K562 (cell line): ENCODE data around the gene NOSIP. TPM values are rescaled to one million over a fixed set of nuclear protein-coding genes. Genes with fewer than 3 reads are reported as not detected.
A peak's percentile ranks its signal among the peaks of the same experiment; 100 is the strongest.

Source experiments
- ATAC-seq: fragments of 200-7000 bp; cut with Tn5 transposase; 3 replicates; pipeline ENCODE4 v1.9.1; 2020; ENCODE audit warnings: moderate library complexity
- BruUV-seq: library from RNA; stranded (reverse); fragments of 400-500 nt; replicated peaks from 2 replicates; lab custom pipeline; 2021; lab: Mats Ljungman, UMichigan
- CTCF ChIA-PET: fragments of 300-600 bp; formaldehyde crosslinking; extraction: SDS; loops from one replicate; lab custom pipeline; 2021; ENCODE audit warnings: low intra/inter-chr PET ratio; lab: Yijun Ruan, JAX
- POLR2A ChIA-PET: fragments of 300-600, 350-650 bp; sonication (Branson Sonifier 250); formaldehyde crosslinking; extraction: SDS; loops from one replicate; lab custom pipeline; 2021; ENCODE audit warnings: antibody characterized with exemption, inconsistent platforms; lab: Yijun Ruan, JAX
- DNase-seq, 4 experiments: peaks; one replicate each; pipeline versions ENCODE4 v3.0.0 to v3.0.0-alpha.2; 2011 to 2018; ENCODE audit warnings: low spot score in 3 of 4, mixed read lengths in 3 of 4; ENCODE audit errors: extremely low read depth in 1 of 4
- FAIRE-seq: peaks from 2 replicates; lab custom pipeline; 2011; peaks lifted over from hg19 to GRCh38; lab: Jason Lieb, UNC
- H2AFZ ChIP-seq: 2 replicates; pipeline ENCODE4 v1.6.0; 2011; ENCODE audit warnings: low read depth, low read length, control low read depth, inconsistent platforms
- H3K27ac ChIP-seq: fragments of 200-600 bp; 3 replicates; pipeline ENCODE4 v1.8.0; 2011; ENCODE audit warnings: low read depth, mild to moderate bottlenecking, control low read depth, inconsistent platforms, low read length, moderate library complexity, mixed read lengths; ENCODE audit errors: extremely low read depth
- H3K27me3 ChIP-seq, 2 experiments: fragments of 300-600 bp in 1 of 2; 2 replicates in 1 of 2; 3 replicates in 1 of 2; pipeline versions ENCODE4 v1.6.0 to v1.8.0; 2011; ENCODE audit warnings: inconsistent platforms in 2 of 2, low read length in 2 of 2, mild to moderate bottlenecking in 1 of 2, mixed read lengths in 1 of 2, moderate library complexity in 1 of 2; ENCODE audit not compliant: control insufficient read depth in 2 of 2, insufficient read depth in 2 of 2
- H3K36me3 ChIP-seq: fragments of 300-600 bp; 3 replicates; pipeline ENCODE4 v1.8.0; 2011; ENCODE audit warnings: mild to moderate bottlenecking, low read length, inconsistent platforms; ENCODE audit not compliant: control insufficient read depth, insufficient read depth
- H3K4me1 ChIP-seq, 2 experiments: fragments of 200-600 bp in 1 of 2; replicated peaks in 1 of 2; 2 replicates in 1 of 2; 3 replicates in 1 of 2; pipeline versions ENCODE4 v1.5.1 to v1.8.0; 2011; ENCODE audit warnings: inconsistent platforms in 2 of 2, low read length in 2 of 2, mild to moderate bottlenecking in 1 of 2, mixed read lengths in 1 of 2, moderate library complexity in 1 of 2; ENCODE audit not compliant: control insufficient read depth in 2 of 2, insufficient read depth in 2 of 2
- H3K4me2 ChIP-seq: 2 replicates; pipeline ENCODE4 v1.6.1; 2011; ENCODE audit warnings: low read length, control low read depth, inconsistent platforms, mixed read lengths; ENCODE audit not compliant: insufficient read depth
- H3K4me3 ChIP-seq: fragments of 200-600 bp; sonication (generic), shearing (Covaris generic); 2 replicates; pipeline ENCODE4 v1.5.1; 2016; ENCODE audit warnings: control low read depth, inconsistent platforms
- H3K79me2 ChIP-seq: fragments of 200-600 bp; 3 replicates; pipeline ENCODE4 v1.8.0; 2011; ENCODE audit warnings: low read length, inconsistent platforms; ENCODE audit not compliant: control insufficient read depth, insufficient read depth
- H3K9ac ChIP-seq, 2 experiments: 2 replicates each; pipeline versions ENCODE4 v1.6.0 to v1.6.1; 2011; ENCODE audit warnings: low read depth in 2 of 2, low read length in 2 of 2, control low read depth in 1 of 2, inconsistent platforms in 1 of 2, mild to moderate bottlenecking in 1 of 2, mixed read lengths in 1 of 2; ENCODE audit not compliant: insufficient read depth in 1 of 2
- H3K9me1 ChIP-seq: one replicate; pipeline ENCODE4 v1.6.0; 2011; ENCODE audit warnings: inconsistent platforms, mild to moderate bottlenecking, low read length, moderate library complexity; ENCODE audit not compliant: control insufficient read depth, insufficient read depth
- H3K9me3 ChIP-seq: replicated peaks from 2 replicates; pipeline ENCODE4 v1.5.1; 2011; ENCODE audit warnings: low read depth, low read length, inconsistent platforms; ENCODE audit not compliant: control insufficient read depth, insufficient read depth
- H4K20me1 ChIP-seq: replicated peaks from 2 replicates; pipeline ENCODE4 v1.6.1; 2011; ENCODE audit warnings: low read length, inconsistent platforms, mixed read lengths; ENCODE audit not compliant: control insufficient read depth, insufficient read depth
- BCOR ChIP-seq: fragments of 450-650 bp; IDR thresholded peaks from 2 replicates; pipeline ENCODE4 v1.6.1; 2016
- KDM1A ChIP-seq, 2 experiments: fragments of 450-650 bp; IDR thresholded peaks; 2 replicates each; pipeline ENCODE4 v1.6.1; 2016; ENCODE audit warnings: mild to moderate bottlenecking in 2 of 2
- PRMT5 ChIP-seq: sonication (generic); formaldehyde crosslinking; IDR thresholded peaks from 2 replicates; pipeline ENCODE4 v1.5.0; 2020; ENCODE audit warnings: missing genetic modification reagents
- RAD21 ChIP-seq, 2 experiments: fragments of 250-450 bp in 1 of 2; fragments of 450-650 bp in 1 of 2; sonication (Bioruptor Pico) in 1 of 2; formaldehyde crosslinking in 1 of 2; IDR thresholded peaks in 1 of 2; conservative IDR thresholded peaks in 1 of 2; 2 replicates each; pipeline versions ENCODE4 v1.4.0 to v1.8.0; 2020 to 2022; ENCODE audit warnings: mild to moderate bottlenecking in 2 of 2, moderate library complexity in 1 of 2
- SMARCA5 ChIP-seq: fragments of 450-650 bp; IDR thresholded peaks from 2 replicates; pipeline ENCODE4 v1.6.1; 2016
- ZBTB17 ChIP-seq: fragments of 450-650 bp; formaldehyde crosslinking; IDR thresholded peaks from 2 replicates; pipeline ENCODE4 v1.4.0; 2020; ENCODE audit warnings: mild to moderate bottlenecking
- ZNF134 ChIP-seq: fragments of 250-450 bp; sonication (Bioruptor Pico); conservative IDR thresholded peaks from 2 replicates; pipeline ENCODE4 v1.4.0; 2020
- ZNF644 ChIP-seq: fragments of 200-800 bp; sonication (Bioruptor generic); IDR thresholded peaks from 2 replicates; pipeline ENCODE4 v1.6.1; 2016; ENCODE audit warnings: low read depth, missing genetic modification characterization, missing compliant biosample characterization
- WGBS: fragments of 100-300 bp; shearing (Covaris generic); methylation state at CpG from one replicate; pipeline ENCODE4 v1.1.6; 2016; ENCODE audit warnings: low coverage, mixed read lengths; ENCODE audit not compliant: insufficient coverage; ENCODE audit errors: missing lambda C conversion rate; 5-methylcytosine and 5-hydroxymethylcytosine counted together
- in situ Hi-C: fragments of 300-500 bp; cut with MboI; formaldehyde crosslinking; loops from 4 replicates; pipeline ENCODE4 v1.15.0; 2018; ENCODE audit warnings: inconsistent platforms, mixed read lengths
- intact Hi-C: fragments of 100-400 bp; cut with micrococcal nuclease; formaldehyde crosslinking; loops from 2 replicates; pipeline ENCODE4 v1.14.2; 2022
- polyA plus RNA-seq, 8 experiments: library from polyadenylated mRNA; depleted of rRNA in 4 of 8; stranded (reverse) in 5 of 8; unstranded in 3 of 8; fragments of >200 nt; fragmentation: Nextera tagmentation in 2 of 8; fragmentation: Illumina TruSeq in 1 of 8; extraction: Ambion mirVana in 2 of 8; extraction: Trizol in 1 of 8; gene quantifications; 2 replicates each; pipeline versions ENCODE4 v1.2.1 to v1.2.3, GENCODE V29; 2011 to 2014; ENCODE audit warnings: inconsistent platforms in 1 of 8, missing spikeins in 1 of 8
- total RNA-seq, 7 experiments: library from RNA; depleted of rRNA in 6 of 7; stranded (reverse); fragments of >200 nt in 6 of 7; fragmentation: Illumina TruSeq in 2 of 7; extraction: Trizol in 2 of 7; gene quantifications; 2 replicates each; pipeline versions ENCODE4 v1.2.1 to v1.2.3, GENCODE V29; 2011 to 2021; ENCODE audit warnings: low replicate concordance in 1 of 7

The NOSIP gene
- total and polyA plus RNA-seq, 9 of the 15 experiments (the other 6 are each of a cell fraction or from before 2014, with no cell fraction given), result 14.4 to 153 (median 79.9) TPM

GRCh38 chr19:49524812-49525455 is 55.4 kb downstream of the NOSIP start:
- Histone ChIP-seq H3K4me1 (peaks cover 6 to 32% of the 10 kb centered on the region in 2 experiments; a peak in 4 of 5 replicates), H3K79me2 (no peaks in the 10 kb centered on the region), H3K4me3 (no peak overlapping the region), H3K4me2 (peak overlapping the region; percentile 26), H2AFZ (peak overlapping the region; percentile 71), H3K27me3 (no peaks in the 10 kb centered on the region), H3K27ac (no peak overlapping the region), H4K20me1 (no peaks in the 10 kb centered on the region), H3K9me1 (no peaks in the 10 kb centered on the region), H3K9ac (peak overlapping the region in 1 of 2 experiments; percentile 74; a peak in 3 of 4 replicates), H3K9me3 (no peaks in the 10 kb centered on the region), H3K36me3 (no peaks in the 10 kb centered on the region)
- FAIRE-seq (no peak), ATAC-seq (no peak), DNase-seq (peak in 1 of 4 experiments; percentile 6)
- 44% methylated on average over 22 of the region's 22 CpGs for WGBS
- TF ChIP-seq BCOR (peak; percentile 92), KDM1A (IDR thresholded peaks at IDR 0.05) (peak in 1 of 2 experiments; percentile 57; a peak in 1 of 4 replicates), ZNF644 (tag) (no peak), ZNF134 (CRISPR knock-in tag) (no peak), PRMT5 (no peak), SMARCA5 (peak; percentile 62; the same call in 1 of the 2 replicates), ZBTB17 (CRISPR knock-in tag) (no peak), RAD21 (CRISPR knock-in tag; conservative IDR thresholded peaks at IDR 0.05 in 1 of 2, IDR thresholded peaks at IDR 0.05 in 1 of 2) (no peak)
- in situ Hi-C loops (no loop called here), intact Hi-C loops (no loop called here)
- no TSS peak for BruUV-seq
- ChIA-PET CTCF (no interaction called here), POLR2A (interaction anchor here (0.6 to 1.1 kb wide), 3 partner anchors 9 to 336 kb away, joined by 3 read pairs; no protein-coding TSS in a partner anchor)
